Natural killer cell treated with Interleukin-12 subunit alpha and Interleukin-12 subunit beta and Interleukin-15 and Interleukin-18, amount 100 ng/mL, for 72 hours (primary cell): ENCODE results near the gene BPIFB2. TPM values are rescaled to one million over a fixed set of nuclear protein-coding genes. Genes with fewer than 3 reads are reported as not detected.

Source experiments
- ATAC-seq, 2 donors: fragments of 150-1000 bp; cut with Tn5 transposase in 1 of 2; sonication (Bioruptor Pico), chemical (Tn5 transposase) in 1 of 2; 2 replicates each; pipeline ENCODE4 v1.10.0; 2021
- DNase-seq: peaks from one replicate; pipeline ENCODE4 v3.0.0; 2022; ENCODE audit warnings: low spot score
- H3K27ac Mint-ChIP-seq, 2 donors: 1 replicate in 1 of 2; 2 replicates in 1 of 2; pipeline ENCODE4 v1.8.0; 2022; ENCODE audit warnings: mixed read lengths in 2 of 2, mild to moderate bottlenecking in 1 of 2, moderate library complexity in 1 of 2
- H3K27me3 Mint-ChIP-seq, 2 donors: 1 replicate in 1 of 2; 2 replicates in 1 of 2; pipeline ENCODE4 v1.8.0; 2022; ENCODE audit warnings: mixed read lengths in 2 of 2
- H3K36me3 Mint-ChIP-seq: one replicate; pipeline ENCODE4 v1.8.0; 2022; ENCODE audit warnings: mixed read lengths
- H3K4me1 Mint-ChIP-seq, 2 donors: 1 replicate in 1 of 2; 2 replicates in 1 of 2; pipeline ENCODE4 v1.8.0; 2022; ENCODE audit warnings: low read depth in 2 of 2, mixed read lengths in 2 of 2, mild to moderate bottlenecking in 1 of 2
- H3K4me3 Mint-ChIP-seq: one replicate; pipeline ENCODE4 v1.8.0; 2022; ENCODE audit warnings: mixed read lengths
- H3K9me3 Mint-ChIP-seq: 2 replicates; pipeline ENCODE4 v1.8.0; 2022; ENCODE audit warnings: mixed read lengths
- total RNA-seq, 2 donors: library from RNA; stranded (reverse); gene quantifications; one replicate each; pipeline ENCODE4 v1.2.3, GENCODE V29; 2022

The BPIFB2 gene
- total RNA-seq, 2 donors from 2014 or later: not detected

GRCh38 chr20:33022289-33022688 is 14.8 kb downstream of the BPIFB2 start:
- DNase-seq (no peak), ATAC-seq (no peak)
- Mint-ChIP-seq H3K36me3 (no peaks in the 10 kb centered on the region), H3K4me1 (no peaks in the 10 kb centered on the region), H3K27ac (no peak overlapping the region), H3K9me3 (no peaks in the 10 kb centered on the region), H3K27me3 (no peaks in the 10 kb centered on the region), H3K4me3 (no peak overlapping the region)

- Mint-ChIP-seq H3K4me1 (no peaks in the 10 kb centered on the region), H3K4me3 (no peak overlapping the region)
- ATAC-seq: no peak
These were observed 15.4 kb downstream of the BPIFB2 start for GRCh38 chr20:33022694-33023438.

GRCh38 chr20:33023439-33024242 is 16.1 kb downstream of the BPIFB2 start:
- Mint-ChIP-seq H3K27ac (no peak overlapping the region), H3K9me3 (no peaks in the 10 kb centered on the region), H3K36me3 (no peaks in the 10 kb centered on the region), H3K4me1 (no peaks in the 10 kb centered on the region), H3K27me3 (no peaks in the 10 kb centered on the region), H3K4me3 (no peak overlapping the region)
- no peak for DNase-seq
- no peak for ATAC-seq

More at GRCh38 chr20:33022694-33023438, 15.4 kb downstream of the BPIFB2 start:
- H3K9me3 Mint-ChIP-seq: no peaks in the 10 kb centered on the region
- H3K27ac Mint-ChIP-seq: no peak overlapping the region
- DNase-seq: no peak
- H3K27me3 Mint-ChIP-seq: no peaks in the 10 kb centered on the region
- H3K36me3 Mint-ChIP-seq: no peaks in the 10 kb centered on the region

DNA sequence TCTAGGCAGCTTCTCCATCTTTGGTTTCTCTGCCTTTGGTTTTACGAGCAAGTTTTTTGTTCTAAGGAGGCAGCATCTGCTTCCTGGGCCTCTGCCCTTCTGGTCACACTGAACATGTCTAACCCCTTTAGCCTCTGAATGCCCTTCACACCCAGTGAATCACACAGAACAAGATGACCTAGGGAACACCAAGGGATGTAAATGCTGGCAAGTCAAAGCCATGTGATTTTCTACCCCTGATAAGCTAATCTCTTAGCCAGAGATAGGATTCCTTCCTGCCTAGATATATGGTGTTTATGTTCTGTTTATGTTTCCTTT is 16.7 kb downstream of the BPIFB2 start:
- H3K36me3 Mint-ChIP-seq: no peaks in the 10 kb centered on the region
- no peaks in the 10 kb centered on the region for H3K9me3 Mint-ChIP-seq
- no peak overlapping the region for H3K4me3 Mint-ChIP-seq
- DNase-seq (no peak), ATAC-seq (no peak)
- no peaks in the 10 kb centered on the region for H3K4me1 Mint-ChIP-seq
- H3K27me3 Mint-ChIP-seq: no peaks in the 10 kb centered on the region
- H3K27ac Mint-ChIP-seq: no peak overlapping the region

GRCh38 chr20:33024609-33025317 is 17.3 kb downstream of the BPIFB2 start:
- DNase-seq (no peak), ATAC-seq (no peak)
- Mint-ChIP-seq H3K27me3 (no peaks in the 10 kb centered on the region), H3K27ac (no peak overlapping the region), H3K36me3 (no peaks in the 10 kb centered on the region), H3K9me3 (no peaks in the 10 kb centered on the region), H3K4me3 (no peak overlapping the region), H3K4me1 (no peaks in the 10 kb centered on the region)

DNA sequence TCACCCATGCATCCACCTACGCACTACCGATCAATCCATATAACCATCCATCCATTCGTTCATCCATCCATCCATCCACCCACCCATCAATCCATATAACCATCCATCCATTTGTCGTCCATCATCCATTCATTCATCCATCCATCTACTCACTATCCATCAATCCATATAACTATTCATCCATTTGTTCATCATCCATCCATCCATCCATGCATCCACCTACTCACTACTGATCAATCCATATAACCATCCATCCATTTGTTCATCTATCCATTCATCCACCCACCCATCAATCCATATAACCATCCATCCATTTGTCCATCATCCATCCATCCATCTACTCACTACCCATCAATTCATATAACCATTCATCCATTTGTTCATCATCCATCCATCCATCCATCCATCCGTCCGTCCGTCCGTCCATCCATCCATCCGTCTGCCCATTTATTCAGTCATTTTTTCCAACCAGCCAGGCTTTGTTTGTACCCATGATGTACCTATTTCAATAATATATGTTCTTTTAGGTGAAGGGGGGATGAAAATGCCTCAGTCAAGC is 17.9 kb downstream of the BPIFB2 start:
- Mint-ChIP-seq H3K27me3 (no peaks in the 10 kb centered on the region), H3K36me3 (no peaks in the 10 kb centered on the region), H3K4me3 (no peak overlapping the region)

GRCh38 chr20:33026072-33026778 is 18.7 kb downstream of the BPIFB2 start:
- no peaks in the 10 kb centered on the region for H3K9me3 Mint-ChIP-seq
- no peaks in the 10 kb centered on the region for H3K36me3 Mint-ChIP-seq
- no peak for DNase-seq
- H3K4me1 Mint-ChIP-seq: no peaks in the 10 kb centered on the region
- H3K27me3 Mint-ChIP-seq: no peaks in the 10 kb centered on the region
- H3K27ac Mint-ChIP-seq: no peak overlapping the region
- no peak overlapping the region for H3K4me3 Mint-ChIP-seq
- ATAC-seq: no peak

More for the DNA sequence above, 17.9 kb downstream of the BPIFB2 start:
- ATAC-seq (no peak), DNase-seq (no peak)
- H3K27ac Mint-ChIP-seq: no peak overlapping the region
- H3K9me3 Mint-ChIP-seq: no peaks in the 10 kb centered on the region
- no peaks in the 10 kb centered on the region for H3K4me1 Mint-ChIP-seq

DNA sequence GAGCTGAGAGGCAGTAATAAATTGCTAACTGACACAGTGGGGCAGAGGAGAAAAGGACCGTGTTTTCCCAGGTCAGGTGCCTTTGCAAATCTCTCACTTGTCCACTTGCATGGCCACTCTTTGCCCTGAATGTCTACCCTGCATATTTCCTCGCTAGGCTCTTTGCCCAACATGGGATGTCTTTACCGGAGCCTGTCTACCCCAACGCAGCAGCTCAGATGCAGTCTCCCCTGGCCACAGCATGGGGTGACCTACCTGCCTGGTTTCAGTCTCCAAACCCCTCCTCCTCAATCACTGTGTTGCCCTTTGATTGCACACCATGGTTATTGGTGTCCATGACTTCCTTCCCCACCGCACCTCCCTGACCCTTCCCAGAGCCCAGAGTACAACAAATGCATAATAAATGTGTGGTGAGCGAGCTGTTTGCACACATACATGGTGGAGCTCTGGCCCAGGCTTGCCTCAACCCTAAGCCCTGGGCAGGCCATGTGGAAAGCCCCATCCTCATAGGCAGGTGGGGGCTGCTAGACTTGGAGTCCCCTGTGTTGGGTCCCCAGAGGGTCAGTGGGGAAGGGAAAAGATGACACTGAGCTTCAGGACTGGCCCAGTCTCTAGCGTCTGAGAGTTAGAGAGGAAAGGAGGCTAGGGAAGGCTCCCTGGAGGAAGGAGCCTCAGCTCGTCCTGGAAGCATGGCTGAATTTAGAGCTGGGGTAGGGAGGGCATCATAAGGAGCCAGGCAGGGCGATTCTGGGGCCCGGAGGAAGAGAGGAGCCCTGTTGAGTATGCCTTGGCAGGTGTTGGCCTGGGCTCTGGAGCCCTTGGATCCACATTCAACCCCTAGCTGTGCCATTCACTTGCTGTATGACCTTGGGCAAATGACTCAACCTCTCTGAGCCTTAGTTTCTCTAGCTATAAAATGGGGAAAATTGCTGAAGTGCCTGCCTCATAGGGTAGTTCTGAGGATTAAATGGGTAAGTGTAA is 19.6 kb downstream of the BPIFB2 start:
- ATAC-seq (no peak), DNase-seq (no peak)
- no peaks in the 10 kb centered on the region for H3K27me3 Mint-ChIP-seq
- H3K27ac Mint-ChIP-seq: no peak overlapping the region
- H3K4me3 Mint-ChIP-seq: no peak overlapping the region
- H3K9me3 Mint-ChIP-seq: no peaks in the 10 kb centered on the region
- no peaks in the 10 kb centered on the region for H3K36me3 Mint-ChIP-seq
- H3K4me1 Mint-ChIP-seq: no peaks in the 10 kb centered on the region

DNA sequence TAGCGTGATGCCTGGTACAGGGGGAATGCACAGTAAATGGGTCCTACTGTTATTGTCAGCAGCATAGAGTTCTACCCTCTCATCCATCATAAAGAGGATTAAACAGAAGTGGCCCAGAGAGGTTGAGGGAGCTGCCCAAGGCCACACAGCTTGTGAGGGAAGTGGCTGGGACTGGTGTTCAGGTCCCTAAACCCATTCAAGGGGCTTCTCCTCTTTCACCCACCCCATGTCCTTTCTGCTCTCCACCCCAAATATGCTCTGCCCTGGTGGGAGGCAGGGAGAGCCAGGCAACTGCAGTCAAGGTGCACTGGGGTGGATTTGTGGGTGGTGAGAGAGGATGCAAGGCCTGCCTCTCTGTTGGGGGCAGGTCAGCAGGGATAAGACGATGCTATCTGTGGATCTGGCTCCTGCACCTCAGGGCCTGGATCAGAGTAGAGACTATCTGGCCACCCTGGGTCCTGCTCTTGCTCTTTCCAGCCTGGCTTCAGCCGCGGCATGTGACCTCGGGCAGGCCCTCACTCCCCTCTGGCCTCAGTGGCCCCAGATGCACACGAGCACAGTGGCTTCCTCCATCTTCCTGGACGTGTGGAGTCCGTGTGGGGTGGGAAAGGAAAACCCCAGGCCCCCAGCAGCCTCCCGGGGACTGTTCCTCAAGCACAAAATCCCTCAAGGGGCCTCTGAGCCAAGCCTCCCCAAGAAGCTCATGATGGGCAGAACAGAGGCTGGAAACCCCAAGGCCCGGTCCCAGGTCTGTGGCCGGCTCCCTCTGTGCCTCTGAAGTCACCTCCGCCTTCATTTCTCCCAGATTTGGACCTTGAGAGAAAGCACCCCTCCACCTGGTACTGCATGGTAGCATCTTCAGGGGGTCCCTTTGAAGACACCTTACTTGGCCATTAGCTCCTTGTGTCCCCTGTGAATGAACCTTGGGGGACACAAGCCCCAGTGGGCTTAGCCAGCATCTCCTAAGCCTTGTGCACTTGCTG is 20.6 kb downstream of the BPIFB2 start:
- H3K27me3 Mint-ChIP-seq: no peaks in the 10 kb centered on the region
- H3K27ac Mint-ChIP-seq: no peak overlapping the region
- no peaks in the 10 kb centered on the region for H3K4me1 Mint-ChIP-seq
- H3K4me3 Mint-ChIP-seq: no peak overlapping the region
- H3K36me3 Mint-ChIP-seq: no peaks in the 10 kb centered on the region
- DNase-seq: no peak
- no peaks in the 10 kb centered on the region for H3K9me3 Mint-ChIP-seq
- no peak for ATAC-seq

GRCh38 chr20:33028875-33029274 is 21.4 kb downstream of the BPIFB2 start:
- Mint-ChIP-seq H3K4me1 (no peaks in the 10 kb centered on the region), H3K36me3 (no peaks in the 10 kb centered on the region)
- no peak for ATAC-seq

GRCh38 chr20:33030076-33030475 is 22.6 kb downstream of the BPIFB2 start:
- ATAC-seq (no peak), DNase-seq (no peak)
- H3K27ac Mint-ChIP-seq: no peak overlapping the region
- H3K4me3 Mint-ChIP-seq: no peak overlapping the region
- H3K4me1 Mint-ChIP-seq: no peaks in the 10 kb centered on the region
- no peaks in the 10 kb centered on the region for H3K36me3 Mint-ChIP-seq
- no peaks in the 10 kb centered on the region for H3K27me3 Mint-ChIP-seq
- no peaks in the 10 kb centered on the region for H3K9me3 Mint-ChIP-seq

More at GRCh38 chr20:33028875-33029274, 21.4 kb downstream of the BPIFB2 start:
- Mint-ChIP-seq H3K27ac (no peak overlapping the region), H3K27me3 (no peaks in the 10 kb centered on the region), H3K9me3 (no peaks in the 10 kb centered on the region), H3K4me3 (no peak overlapping the region)
- no peak for DNase-seq

GRCh38 chr20:33030569-33030968 is 23.1 kb downstream of the BPIFB2 start:
- H3K9me3 Mint-ChIP-seq: no peaks in the 10 kb centered on the region
- ATAC-seq (no peak), DNase-seq (no peak)
- H3K4me1 Mint-ChIP-seq: no peaks in the 10 kb centered on the region
- H3K27me3 Mint-ChIP-seq: no peaks in the 10 kb centered on the region
- H3K4me3 Mint-ChIP-seq: no peak overlapping the region
- H3K27ac Mint-ChIP-seq: no peak overlapping the region
- H3K36me3 Mint-ChIP-seq: no peaks in the 10 kb centered on the region
